ENCODE results near the gene RAB23. TPM values are rescaled to one million over a fixed set of nuclear protein-coding genes. Genes with fewer than 3 reads are reported as not detected.

Gene RAB23
- total and polyA plus RNA-seq, 3 donors from 2014 or later: 5.6 to 11.8 (median 6.0) TPM

DNA sequence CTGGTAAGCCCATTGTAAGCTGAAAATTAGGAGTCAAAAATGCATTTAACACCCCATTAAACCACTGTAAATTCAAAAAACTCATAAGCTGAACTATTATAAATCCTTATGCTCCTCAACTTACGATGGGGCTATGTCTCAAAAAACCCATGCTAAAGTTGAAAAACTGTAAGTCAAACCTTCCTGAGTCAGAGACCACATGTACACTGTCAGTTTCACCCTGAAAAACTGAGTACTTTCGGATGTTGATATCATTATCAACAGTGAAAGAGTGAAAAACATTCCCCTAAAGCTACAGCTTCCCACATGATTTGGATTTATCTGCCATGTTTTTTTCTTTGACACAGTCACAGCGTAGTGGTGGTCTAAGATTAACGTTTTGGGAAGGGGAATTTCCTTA lies 14.2 kb downstream of the RAB23 start:
- Histone ChIP-seq H3K27ac (no peak overlapping the region), H3K27me3 (no peaks in the 10 kb centered on the region), H3K4me3 (no peak overlapping the region), H3K36me3 (ENCODE audit: low read depth, missing control alignments) (no peaks in the 10 kb centered on the region), H3K4me1 (no peaks in the 10 kb centered on the region), H3K9me3 (no peaks in the 10 kb centered on the region)
- 92 to 95% methylated on average over 4 of the region's 4 CpGs for WGBS, 2 donors
- no peak for TF ChIP-seq POLR2A (IDR thresholded peaks at IDR 0.05)
- TF ChIP-seq, protein P1, sequence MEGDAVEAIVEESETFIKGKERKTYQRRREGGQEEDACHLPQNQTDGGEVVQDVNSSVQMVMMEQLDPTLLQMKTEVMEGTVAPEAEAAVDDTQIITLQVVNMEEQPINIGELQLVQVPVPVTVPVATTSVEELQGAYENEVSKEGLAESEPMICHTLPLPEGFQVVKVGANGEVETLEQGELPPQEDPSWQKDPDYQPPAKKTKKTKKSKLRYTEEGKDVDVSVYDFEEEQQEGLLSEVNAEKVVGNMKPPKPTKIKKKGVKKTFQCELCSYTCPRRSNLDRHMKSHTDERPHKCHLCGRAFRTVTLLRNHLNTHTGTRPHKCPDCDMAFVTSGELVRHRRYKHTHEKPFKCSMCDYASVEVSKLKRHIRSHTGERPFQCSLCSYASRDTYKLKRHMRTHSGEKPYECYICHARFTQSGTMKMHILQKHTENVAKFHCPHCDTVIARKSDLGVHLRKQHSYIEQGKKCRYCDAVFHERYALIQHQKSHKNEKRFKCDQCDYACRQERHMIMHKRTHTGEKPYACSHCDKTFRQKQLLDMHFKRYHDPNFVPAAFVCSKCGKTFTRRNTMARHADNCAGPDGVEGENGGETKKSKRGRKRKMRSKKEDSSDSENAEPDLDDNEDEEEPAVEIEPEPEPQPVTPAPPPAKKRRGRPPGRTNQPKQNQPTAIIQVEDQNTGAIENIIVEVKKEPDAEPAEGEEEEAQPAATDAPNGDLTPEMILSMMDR (IDR thresholded peaks at IDR 0.05): no peak
- intact Hi-C loops (cut with DNase I; ENCODE audit: low total_unique reads): no loop called here
- no peak for DNase-seq

DNA sequence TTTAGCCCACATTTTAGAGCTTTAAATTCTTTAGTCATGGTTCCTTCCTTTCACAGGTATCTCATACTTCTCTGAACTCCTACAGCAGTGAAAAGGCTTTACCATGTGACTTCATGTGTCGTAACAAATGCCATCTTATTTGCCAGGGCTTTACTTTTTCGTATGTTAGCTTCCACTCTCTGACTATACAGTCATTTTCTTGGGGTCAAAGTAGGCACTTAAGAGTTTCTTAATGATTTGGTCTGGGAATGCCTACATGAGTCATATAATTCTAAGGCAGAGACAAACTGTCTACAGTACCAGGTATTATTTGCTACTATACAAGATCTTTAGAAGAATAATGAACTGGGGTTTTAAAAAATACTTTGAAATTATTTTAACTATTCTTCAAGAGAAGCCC lies 15.0 kb downstream of the RAB23 start:
- intact Hi-C loops (cut with DNase I; ENCODE audit: low total_unique reads): no loop called here
- H3K9me3 ChIP-seq: no peaks in the 10 kb centered on the region
- no peak for DNase-seq
- H3K36me3 ChIP-seq (ENCODE audit: low read depth, missing control alignments): no peaks in the 10 kb centered on the region
- H3K4me1 ChIP-seq: no peaks in the 10 kb centered on the region
- H3K4me3 ChIP-seq: no peak overlapping the region
- H3K27me3 ChIP-seq: no peaks in the 10 kb centered on the region
- WGBS, 2 donors: 88% methylated on average over 2 of the region's 2 CpGs
- no peak overlapping the region for H3K27ac ChIP-seq
- TF ChIP-seq, protein P1 (IDR thresholded peaks at IDR 0.05): no peak
- no peak for TF ChIP-seq POLR2A (IDR thresholded peaks at IDR 0.05)

DNA sequence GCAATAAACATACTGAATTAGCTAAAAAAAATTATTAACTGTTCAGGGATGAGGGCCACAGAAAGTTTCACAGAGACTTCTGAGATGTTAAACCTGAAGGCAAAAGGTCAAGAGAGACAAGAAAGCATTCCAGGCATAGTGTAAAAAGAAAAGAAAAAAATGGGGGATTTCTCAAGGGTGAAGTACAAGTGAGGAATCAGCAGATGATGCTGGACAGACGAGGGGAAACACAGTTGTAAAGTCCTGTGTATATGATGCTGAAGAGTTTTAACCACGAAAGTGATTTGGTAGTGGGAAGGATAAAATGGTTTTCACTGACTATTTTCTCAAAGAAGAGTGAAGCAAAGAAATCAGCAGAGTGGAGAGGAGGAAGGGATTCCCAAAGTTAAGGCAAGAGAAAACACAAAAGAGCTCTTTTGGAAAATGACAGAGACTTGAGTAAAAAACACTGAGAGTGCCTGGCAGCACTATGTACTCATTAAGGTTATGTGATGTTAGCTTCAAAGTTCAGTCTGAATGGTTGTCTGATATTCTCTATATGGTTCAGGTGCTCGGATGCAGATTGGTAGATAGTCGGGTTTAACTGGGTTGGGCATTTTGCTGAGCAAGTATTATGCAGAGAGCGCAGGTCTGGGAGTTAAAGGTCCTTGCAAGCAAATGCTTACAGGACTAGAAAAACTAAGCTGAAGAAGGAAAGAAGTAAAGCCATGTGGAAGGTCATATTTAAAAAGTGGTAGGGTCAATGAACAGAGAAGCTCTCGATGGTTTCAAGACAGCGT lies 16.4 kb downstream of the RAB23 start:
- H3K27ac ChIP-seq: no peak overlapping the region

DNA sequence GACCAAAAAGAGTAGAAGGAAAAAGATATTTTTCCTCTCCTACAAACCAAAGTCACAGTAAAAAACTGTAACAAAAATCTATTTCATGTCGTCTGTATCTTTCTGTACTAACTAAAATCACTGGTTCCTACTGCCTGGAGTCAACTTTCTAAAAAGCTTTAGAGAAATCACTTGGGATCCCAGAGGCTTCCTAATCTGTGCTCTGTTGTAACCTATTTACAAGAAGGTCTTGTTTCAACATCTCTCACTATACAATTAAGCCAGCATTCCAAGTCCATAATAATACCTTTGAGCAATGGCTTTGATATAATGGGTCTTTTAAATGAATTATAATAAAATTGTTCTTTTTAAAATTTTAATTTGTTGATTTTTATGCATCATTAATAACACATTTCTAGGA lies 20.4 kb downstream of the RAB23 start:
- Histone ChIP-seq H3K4me1 (no peaks in the 10 kb centered on the region), H3K27ac (no peak overlapping the region), H3K36me3 (ENCODE audit: low read depth, missing control alignments) (no peaks in the 10 kb centered on the region), H3K27me3 (no peaks in the 10 kb centered on the region), H3K9me3 (no peaks in the 10 kb centered on the region), H3K4me3 (no peak overlapping the region)
- TF ChIP-seq POLR2A (IDR thresholded peaks at IDR 0.05): no peak
- TF ChIP-seq, protein P1 (IDR thresholded peaks at IDR 0.05): no peak
- 60 to 74% methylated on average over 1 of the region's 1 CpG for WGBS, 2 donors
- no peak for DNase-seq
- intact Hi-C loops (cut with DNase I; ENCODE audit: low total_unique reads): no loop called here

More for the DNA sequence above, 16.4 kb downstream of the RAB23 start:
- no peak for TF ChIP-seq POLR2A (IDR thresholded peaks at IDR 0.05)
- TF ChIP-seq, protein P1 (IDR thresholded peaks at IDR 0.05): no peak
- Histone ChIP-seq H3K4me1 (no peaks in the 10 kb centered on the region), H3K9me3 (no peaks in the 10 kb centered on the region), H3K4me3 (no peak overlapping the region), H3K36me3 (ENCODE audit: low read depth, missing control alignments) (no peaks in the 10 kb centered on the region), H3K27me3 (no peaks in the 10 kb centered on the region)
- no peak for DNase-seq
- WGBS, 2 donors: 86 to 87% methylated on average over 7 of the region's 7 CpGs
- intact Hi-C loops (cut with DNase I; ENCODE audit: low total_unique reads): no loop called here
